Keratinocyte (primary cell): Measurements from ENCODE around the gene SLC35E2B.
"Not testable (repeated sequence)": the region's sequence is repeated elsewhere in the genome, so short reads cannot be mapped to it uniquely, and the experiment has no call there.

Source experiments
- CTCF ChIP-seq, 3 experiments: IDR thresholded peaks in 1 of 3; conservative IDR thresholded peaks in 1 of 3; optimal IDR thresholded peaks in 1 of 3; 2 replicates in 2 of 3; 3 replicates in 1 of 3; pipeline versions ENCODE3 to v1.5.1; 2011; ENCODE audit warnings: low read length in 3 of 3, mild to moderate bottlenecking in 3 of 3, moderate library complexity in 2 of 3, control low read depth in 1 of 3, inconsistent platforms in 1 of 3; ENCODE audit not compliant: insufficient read depth in 2 of 3; ENCODE audit errors: extremely low read depth in 1 of 3
- EZH2 ChIP-seq: IDR thresholded peaks from one replicate; pipeline ENCODE4 v1.6.1; 2012; ENCODE audit warnings: inconsistent platforms, mild to moderate bottlenecking, low read length, moderate library complexity

- not testable (repeated sequence) for TF ChIP-seq CTCF (optimal IDR thresholded peaks at IDR 0.05 in 1 of 3, IDR thresholded peaks at IDR 0.05 in 1 of 3, conservative IDR thresholded peaks at IDR 0.05 in 1 of 3; ENCODE audit: extremely low read depth in 1 of 3, insufficient read depth in 2 of 3, low read length in 3 of 3); EZH2
These were observed 22.7 kb upstream of the SLC35E2B start for GRCh38 chr1:1715109-1715883.
